Adipose tissue (tissue), 3 donors: ENCODE data around the gene POLR1E. TPM values are rescaled to one million over a fixed set of nuclear protein-coding genes. Genes with fewer than 3 reads are reported as not detected.

ENCODE experiments used
- H3K27ac ChIP-seq: one replicate; pipeline ENCODE4 v1.5.1; 2013; ENCODE audit warnings: low read depth, low read length
- WGBS, 3 donors: extraction: QIAGEN DNeasy Blood & Tissue Kit; methylation state at CpG; one replicate each; pipeline ENCODE4 v1.1.7; 2013; 5-methylcytosine and 5-hydroxymethylcytosine counted together
- polyA plus RNA-seq, 3 donors: library from polyadenylated mRNA; stranded (reverse); fragments of 200-250 nt; gene quantifications; one replicate each; pipeline ENCODE4 v1.2.3, GENCODE V29; 2013
- donor health status: healthy with polysubstance abuse.
- donor health status: Bipolar disorder and iron deficiency.
- donor health status: healthy.

The POLR1E gene
- 10 to 100 TPM; 27.7 to 30.6 (median 29.2) TPM for polyA plus RNA-seq

- peak within 1 kb of the TSS; percentile 49 for H3K27ac ChIP-seq
- WGBS, 3 donors: 2 to 5% (median 4%) methylated on average over 45 to 56 of the region's 56 CpGs
These were observed at the start of gene POLR1E for GRCh38 chr9:37485389-37486255. TSS of gene POLR1E (plus strand) at chr9:37485948. CDS start at chr9:37486048, 100 bp downstream.

- 79 to 89% (median 82%) methylated on average over 5 of the region's 5 CpGs for WGBS, 3 donors
These were observed 49.2 kb upstream of the POLR1E start for GRCh38 chr9:37436540-37436939.

GRCh38 chr9:37437010-37437409 is 48.7 kb upstream of the POLR1E start:
- 90 to 95% (median 91%) methylated on average over 6 of the region's 6 CpGs for WGBS, 3 donors
- no peak overlapping the region for H3K27ac ChIP-seq

More at GRCh38 chr9:37436540-37436939, 49.2 kb upstream of the POLR1E start:
- H3K27ac ChIP-seq: no peak overlapping the region

- no peak overlapping the region for H3K27ac ChIP-seq
These were observed 48.1 kb upstream of the POLR1E start for GRCh38 chr9:37437621-37438020.

GRCh38 chr9:37438359-37438758 is 47.4 kb upstream of the POLR1E start:
- WGBS, 3 donors: 58 to 95% (median 82%) methylated on average over 3 of the region's 3 CpGs
- H3K27ac ChIP-seq: no peak overlapping the region

More at GRCh38 chr9:37437621-37438020, 48.1 kb upstream of the POLR1E start:
- 85 to 90% (median 86%) methylated on average over 4 of the region's 4 CpGs for WGBS, 3 donors

GRCh38 chr9:37441776-37442370 is 43.9 kb upstream of the POLR1E start:
- no peak overlapping the region for H3K27ac ChIP-seq
- 87 to 92% (median 89%) methylated on average over 21 of the region's 21 CpGs for WGBS, 3 donors

- WGBS, 3 donors: 92 to 97% (median 96%) methylated on average over 2 of the region's 2 CpGs
- H3K27ac ChIP-seq: no peak overlapping the region
These were observed 43.2 kb upstream of the POLR1E start for GRCh38 chr9:37442556-37442955.

- WGBS, 3 donors: 88 to 100% (median 99%) methylated on average over 5 of the region's 5 CpGs
- H3K27ac ChIP-seq: no peak overlapping the region
These were observed 42.2 kb upstream of the POLR1E start for GRCh38 chr9:37443566-37443965.

GRCh38 chr9:37444890-37445289 is 40.9 kb upstream of the POLR1E start:
- H3K27ac ChIP-seq: no peak overlapping the region
- WGBS, 3 donors: 31 to 88% (median 81%) methylated on average over 2 of the region's 2 CpGs

GRCh38 chr9:37445832-37446231 is 39.9 kb upstream of the POLR1E start:
- H3K27ac ChIP-seq: no peak overlapping the region
- WGBS, 3 donors: 87 to 94% (median 91%) methylated on average over 6 of the region's 6 CpGs

GRCh38 chr9:37446401-37446800 is 39.3 kb upstream of the POLR1E start:
- H3K27ac ChIP-seq: no peak overlapping the region
- 84 to 93% (median 91%) methylated on average over 4 of the region's 4 CpGs for WGBS, 3 donors

GRCh38 chr9:37447111-37447510 is 38.6 kb upstream of the POLR1E start:
- H3K27ac ChIP-seq: no peak overlapping the region

- 87 to 92% (median 87%) methylated on average over 12 of the region's 12 CpGs for WGBS, 3 donors
- no peak overlapping the region for H3K27ac ChIP-seq
These were observed 35.7 kb upstream of the POLR1E start for GRCh38 chr9:37449862-37450632.

GRCh38 chr9:37451628-37452027 is 34.1 kb upstream of the POLR1E start:
- H3K27ac ChIP-seq: no peak overlapping the region
- 76 to 82% (median 77%) methylated on average over 3 of the region's 3 CpGs for WGBS, 3 donors

- 90 to 93% (median 91%) methylated on average over 1 of the region's 1 CpG for WGBS, 3 donors
- H3K27ac ChIP-seq: no peak overlapping the region
These were observed 33.1 kb upstream of the POLR1E start for GRCh38 chr9:37452611-37453010.

- no peak overlapping the region for H3K27ac ChIP-seq
- WGBS, 3 donors: 32 to 100% (median 92%) methylated on average over 1 of the region's 1 CpG
These were observed 31.9 kb upstream of the POLR1E start for GRCh38 chr9:37453827-37454226.

- no peak overlapping the region for H3K27ac ChIP-seq
These were observed 31.5 kb upstream of the POLR1E start for GRCh38 chr9:37454238-37454637.

GRCh38 chr9:37455884-37456647 is 29.7 kb upstream of the POLR1E start:
- 79 to 85% (median 81%) methylated on average over 7 of the region's 7 CpGs for WGBS, 3 donors
- no peak overlapping the region for H3K27ac ChIP-seq
